Rectal smooth muscle tissue (tissue), 1 donor: ENCODE data around the gene ZFAND6.
"Not testable (repeated sequence)": the region's sequence is repeated elsewhere in the genome, so short reads cannot be mapped to it uniquely, and the experiment has no call there.

ENCODE experiments used
- H3K27ac ChIP-seq: one replicate; pipeline ENCODE4 v1.7.0; 2013; ENCODE audit warnings: low read depth, low read length, inconsistent platforms
- H3K27me3 ChIP-seq: one replicate; pipeline ENCODE4 v1.7.0; 2013; ENCODE audit warnings: low read length; ENCODE audit not compliant: control insufficient read depth, insufficient read depth
- H3K36me3 ChIP-seq: one replicate; pipeline ENCODE4 v1.7.0; 2013; ENCODE audit warnings: low read length; ENCODE audit not compliant: control insufficient read depth, insufficient read depth
- H3K4me1 ChIP-seq: one replicate; pipeline ENCODE4 v1.7.0; 2013; ENCODE audit warnings: low read length; ENCODE audit not compliant: control insufficient read depth, insufficient read depth
- H3K4me3 ChIP-seq: one replicate; pipeline ENCODE4 v1.7.0; 2013; ENCODE audit warnings: low read length
- H3K9ac ChIP-seq: one replicate; pipeline ENCODE4 v1.7.0; 2013; ENCODE audit warnings: low read length

The ZFAND6 gene

DNA sequence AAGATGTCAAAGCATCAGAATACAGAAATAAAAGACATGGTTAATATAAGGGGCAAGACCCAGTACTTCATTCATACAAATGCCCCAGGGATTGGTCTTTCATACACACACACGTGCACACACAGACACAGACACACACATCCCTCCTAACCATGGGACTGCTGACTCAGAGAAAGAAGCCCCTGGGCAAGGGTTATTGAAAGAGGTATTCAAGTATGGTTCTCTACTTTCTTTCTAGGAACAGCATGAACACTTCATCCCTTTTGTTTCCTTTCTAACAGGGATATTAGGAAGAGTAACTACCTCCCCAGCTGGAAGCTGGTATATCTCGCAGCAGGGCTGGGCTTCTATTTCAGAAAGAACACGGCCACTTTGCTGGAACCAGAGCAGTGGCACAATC, 33.2 kb upstream of the ZFAND6 start:
- Histone ChIP-seq H3K27ac (no peak overlapping the region), H3K36me3 (no peaks in the 10 kb centered on the region), H3K4me3 (no peak overlapping the region), H3K9ac (no peak overlapping the region), H3K27me3 (no peaks in the 10 kb centered on the region), H3K4me1 (no peaks in the 10 kb centered on the region)

GRCh38 chr15:80026754-80027153, 32.7 kb upstream of the ZFAND6 start:
- Histone ChIP-seq H3K4me1 (no peaks in the 10 kb centered on the region), H3K4me3 (no peak overlapping the region), H3K36me3 (no peaks in the 10 kb centered on the region)

GRCh38 chr15:80028937-80029336, 30.5 kb upstream of the ZFAND6 start:
- Histone ChIP-seq H3K9ac (no peak overlapping the region), H3K27ac (no peak overlapping the region), H3K4me1 (no peaks in the 10 kb centered on the region), H3K4me3 (no peak overlapping the region), H3K27me3 (no peaks in the 10 kb centered on the region), H3K36me3 (no peaks in the 10 kb centered on the region)

More at GRCh38 chr15:80026754-80027153, 32.7 kb upstream of the ZFAND6 start:
- no peak overlapping the region for H3K9ac ChIP-seq
- no peaks in the 10 kb centered on the region for H3K27me3 ChIP-seq
- no peak overlapping the region for H3K27ac ChIP-seq

GRCh38 chr15:80031841-80032240, 27.6 kb upstream of the ZFAND6 start:
- no peaks in the 10 kb centered on the region for H3K27me3 ChIP-seq
- H3K27ac ChIP-seq: no peak overlapping the region
- H3K4me3 ChIP-seq: no peak overlapping the region
- H3K9ac ChIP-seq: no peak overlapping the region
- no peaks in the 10 kb centered on the region for H3K4me1 ChIP-seq
- H3K36me3 ChIP-seq: no peaks in the 10 kb centered on the region

- H3K36me3 ChIP-seq: no peaks in the 10 kb centered on the region
- no peak overlapping the region for H3K27ac ChIP-seq
- H3K27me3 ChIP-seq: no peaks in the 10 kb centered on the region
- H3K9ac ChIP-seq: no peak overlapping the region
- H3K4me1 ChIP-seq: no peaks in the 10 kb centered on the region
- no peak overlapping the region for H3K4me3 ChIP-seq
These were observed 24.8 kb upstream of the ZFAND6 start for GRCh38 chr15:80034629-80035028.

DNA sequence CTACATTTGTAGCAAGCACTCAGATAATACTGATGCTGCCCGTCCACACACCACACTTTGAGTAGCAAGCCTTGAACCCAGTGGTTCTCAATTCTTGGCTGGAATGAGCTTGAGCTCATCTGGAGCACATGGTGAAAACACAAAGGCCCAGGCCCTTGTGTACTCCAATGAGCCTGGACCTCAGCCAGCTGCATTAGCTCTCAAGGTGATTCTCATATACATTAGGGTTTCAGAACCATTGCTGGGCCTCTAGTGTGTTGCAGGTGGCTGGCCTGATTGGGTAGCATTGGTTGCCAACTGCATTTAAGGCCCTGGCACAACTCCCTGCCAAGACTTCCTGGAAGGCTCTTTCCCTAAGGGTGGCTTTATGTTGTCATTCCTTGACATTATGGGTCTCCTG, 23.4 kb upstream of the ZFAND6 start:
- Histone ChIP-seq H3K27me3 (no peaks in the 10 kb centered on the region), H3K36me3 (no peaks in the 10 kb centered on the region), H3K4me1 (no peaks in the 10 kb centered on the region), H3K27ac (no peak overlapping the region), H3K4me3 (no peak overlapping the region), H3K9ac (no peak overlapping the region)

- Histone ChIP-seq H3K36me3 (no peaks in the 10 kb centered on the region), H3K4me3 (no peak overlapping the region), H3K27ac (no peak overlapping the region), H3K27me3 (no peaks in the 10 kb centered on the region), H3K4me1 (no peaks in the 10 kb centered on the region), H3K9ac (no peak overlapping the region)
These were observed 17.8 kb upstream of the ZFAND6 start for GRCh38 chr15:80041494-80042253.

DNA sequence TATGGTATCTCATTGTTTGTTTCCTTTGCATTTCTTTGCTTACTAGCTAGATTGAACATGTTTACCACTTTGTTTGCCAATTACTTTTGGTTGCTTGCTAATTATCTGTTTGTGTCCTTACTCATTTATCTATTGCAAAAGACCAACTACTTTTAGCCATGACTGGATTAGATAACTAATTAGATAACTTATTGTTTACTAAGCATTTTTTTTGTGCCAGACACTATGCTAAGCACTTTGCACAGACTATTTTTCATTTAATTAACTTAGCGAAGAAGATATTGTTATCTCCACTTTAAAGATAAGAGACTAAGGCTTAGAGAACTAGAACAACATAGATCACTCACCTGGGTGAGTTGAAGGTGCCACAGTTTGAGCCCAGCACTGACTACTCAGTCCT, 16.9 kb upstream of the ZFAND6 start:
- no peak overlapping the region for H3K27ac ChIP-seq
- no peaks in the 10 kb centered on the region for H3K27me3 ChIP-seq
- H3K36me3 ChIP-seq: no peaks in the 10 kb centered on the region
- H3K4me3 ChIP-seq: no peak overlapping the region
- H3K4me1 ChIP-seq: no peaks in the 10 kb centered on the region
- H3K9ac ChIP-seq: no peak overlapping the region

DNA sequence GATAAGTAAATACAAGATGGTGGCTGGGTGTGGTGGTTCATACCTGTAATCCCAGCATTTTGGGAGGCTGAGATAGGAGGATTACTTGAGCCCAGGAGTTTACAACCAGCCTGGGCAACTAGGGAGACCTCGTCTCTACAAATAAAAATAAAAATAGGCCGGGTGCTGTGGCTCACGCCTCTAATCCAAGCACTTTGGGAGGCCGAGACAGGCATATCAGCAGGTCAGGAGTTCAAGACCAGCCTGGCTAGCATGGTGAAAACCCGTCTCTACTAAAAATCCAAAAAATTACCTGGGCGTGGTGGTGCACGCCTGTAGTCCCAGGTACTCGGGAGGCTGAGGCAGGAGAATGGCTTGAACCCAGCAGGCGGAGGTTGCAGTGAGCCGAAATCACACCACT, 14.3 kb upstream of the ZFAND6 start:
- not testable (repeated sequence) for H3K9ac ChIP-seq, H3K27me3 ChIP-seq, H3K4me3 ChIP-seq, H3K27ac ChIP-seq, H3K4me1 ChIP-seq, H3K36me3 ChIP-seq

GRCh38 chr15:80049046-80049445, 10.4 kb upstream of the ZFAND6 start:
- no peak overlapping the region for H3K4me3 ChIP-seq
- no peaks in the 10 kb centered on the region for H3K27me3 ChIP-seq
- H3K4me1 ChIP-seq: no peaks in the 10 kb centered on the region
- H3K36me3 ChIP-seq: no peaks in the 10 kb centered on the region
- no peak overlapping the region for H3K27ac ChIP-seq
- H3K9ac ChIP-seq: no peak overlapping the region

DNA sequence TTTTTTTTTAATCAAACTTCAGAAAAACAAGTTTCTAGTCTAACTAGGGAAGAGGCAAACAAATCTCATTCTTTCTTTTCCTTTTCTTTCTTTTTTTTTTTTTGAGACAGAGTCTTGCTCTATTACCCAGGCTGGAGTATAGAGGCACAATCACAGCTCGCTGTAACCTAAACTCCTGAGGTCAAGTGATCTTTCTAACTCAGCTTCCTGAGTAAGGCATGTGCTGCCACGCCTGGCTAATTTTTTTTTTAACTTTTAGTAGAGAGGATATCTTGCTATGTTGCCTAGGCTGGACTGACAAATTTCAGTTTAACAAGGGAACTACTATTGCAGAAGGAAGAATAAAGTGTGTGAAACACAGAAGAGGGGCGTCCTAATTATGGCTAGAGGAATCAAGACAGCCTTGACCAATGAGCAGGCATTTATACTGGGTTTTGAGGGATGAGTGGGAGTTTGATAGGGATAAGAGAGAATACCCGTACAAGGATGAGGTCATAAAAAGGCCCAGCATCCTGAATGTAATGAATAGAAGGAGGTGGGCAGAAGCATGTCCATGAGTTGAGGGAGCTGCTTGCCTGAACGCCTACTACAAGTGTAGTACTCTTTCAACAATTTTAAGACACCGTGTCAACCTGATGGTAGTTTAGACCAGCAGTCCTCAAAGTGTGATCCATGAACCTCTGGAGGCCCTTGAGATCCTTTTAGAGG, 6.7 kb upstream of the ZFAND6 start:
- no peaks in the 10 kb centered on the region for H3K4me1 ChIP-seq
- no peaks in the 10 kb centered on the region for H3K36me3 ChIP-seq

DNA sequence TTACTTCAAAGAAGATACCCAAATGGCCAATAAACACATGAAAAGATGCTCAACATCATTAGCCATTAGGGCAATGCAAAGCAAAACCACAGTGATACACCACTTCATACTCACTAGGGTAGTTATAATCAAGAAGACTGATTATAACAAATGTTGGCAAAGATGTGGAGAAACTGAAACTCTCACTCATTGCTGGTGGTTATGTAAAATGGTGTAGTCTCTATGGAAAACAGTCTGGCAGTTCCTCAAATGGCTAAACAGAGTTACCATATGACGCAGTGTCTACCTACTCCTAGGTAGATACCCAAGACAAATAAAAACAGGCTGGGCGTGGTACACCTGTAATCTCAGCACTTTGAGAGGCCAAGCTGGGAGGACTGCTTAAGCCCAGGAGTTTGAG, 3.5 kb upstream of the ZFAND6 start:
- Histone ChIP-seq H3K27ac (no peak overlapping the region), H3K4me3 (no peak overlapping the region), H3K27me3 (no peaks in the 10 kb centered on the region), H3K9ac (no peak overlapping the region), H3K36me3 (no peaks in the 10 kb centered on the region), H3K4me1 (no peaks in the 10 kb centered on the region)

More for the DNA sequence above, 6.7 kb upstream of the ZFAND6 start:
- Histone ChIP-seq H3K27me3 (no peaks in the 10 kb centered on the region), H3K27ac (no peak overlapping the region), H3K9ac (no peak overlapping the region), H3K4me3 (no peak overlapping the region)

DNA sequence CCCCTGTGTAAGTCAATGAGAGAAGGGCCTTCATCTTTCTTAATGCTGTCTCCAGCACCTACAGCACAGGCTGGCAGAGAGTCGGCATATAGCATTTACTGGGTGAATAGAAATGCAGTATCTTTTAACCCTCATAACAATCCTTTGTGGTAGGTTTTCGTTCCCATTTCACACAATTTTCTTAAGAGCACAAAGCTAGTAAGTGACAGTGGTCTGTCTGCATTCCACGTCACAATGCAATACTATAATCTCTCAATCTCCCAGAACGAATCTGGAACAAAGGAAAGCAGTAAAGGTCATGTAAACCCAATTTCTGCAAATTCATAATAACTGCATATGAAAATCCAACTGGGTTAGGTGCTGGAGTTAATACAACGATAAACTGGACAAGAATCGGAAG, 1.4 kb upstream of the ZFAND6 start:
- no peak overlapping the region for H3K9ac ChIP-seq
- no peak overlapping the region for H3K4me3 ChIP-seq
- peaks cover 4% of the 10 kb centered on the region for H3K4me1 ChIP-seq
- no peaks in the 10 kb centered on the region for H3K36me3 ChIP-seq
- no peak overlapping the region for H3K27ac ChIP-seq
- no peaks in the 10 kb centered on the region for H3K27me3 ChIP-seq
